WTC11 (cell line): ENCODE measurements around the gene ARSJ. TPM values are rescaled to one million over a fixed set of nuclear protein-coding genes. Genes with fewer than 3 reads are reported as not detected.
A peak's percentile ranks its signal among the peaks of the same experiment; 100 is the strongest.
"Not testable (repeated sequence)": the region's sequence is repeated elsewhere in the genome, so short reads cannot be mapped to it uniquely, and the experiment has no call there.

ENCODE experiments used
- ATAC-seq: fragments of 200-7000 bp; cut with Tn5 transposase; 2 replicates; pipeline ENCODE4 v1.10.0; 2021; ENCODE audit warnings: mild to moderate bottlenecking, moderate library complexity
- CTCF ChIA-PET: fragments of 300-600 bp; sonication (Branson Sonifier 250); formaldehyde crosslinking; loops from one replicate; lab custom pipeline; 2021; ENCODE audit warnings: antibody characterized with exemption; lab: Charles Lee
- POLR2A ChIA-PET: fragments of 350-600 bp; sonication (Branson Sonifier 250); formaldehyde crosslinking; loops from one replicate; lab custom pipeline; 2021; ENCODE audit warnings: antibody characterized with exemption; lab: Charles Lee
- DNase-seq: peaks from one replicate; pipeline ENCODE4 v3.0.0; 2021; ENCODE audit warnings: low spot score
- H3K27ac Mint-ChIP-seq: 2 replicates; pipeline ENCODE4 v1.8.0; 2021; ENCODE audit warnings: mixed read lengths
- H3K27me3 Mint-ChIP-seq: 2 replicates; pipeline ENCODE4 v1.8.0; 2021; ENCODE audit warnings: low read depth, mild to moderate bottlenecking, moderate library complexity, mixed read lengths
- H3K36me3 Mint-ChIP-seq: 2 replicates; pipeline ENCODE4 v1.8.0; 2021; ENCODE audit warnings: mixed read lengths
- H3K4me1 Mint-ChIP-seq: 2 replicates; pipeline ENCODE4 v1.8.0; 2022; ENCODE audit warnings: mixed read lengths
- H3K4me3 Mint-ChIP-seq: 2 replicates; pipeline ENCODE4 v1.8.0; 2021; ENCODE audit warnings: mild to moderate bottlenecking, moderate library complexity, mixed read lengths
- H3K9me3 Mint-ChIP-seq: 2 replicates; pipeline ENCODE4 v1.8.0; 2021; ENCODE audit warnings: mixed read lengths
- ATF1 ChIP-seq: sonication (generic); formaldehyde crosslinking; IDR thresholded peaks from 2 replicates; pipeline ENCODE4 v1.8.1; 2023; ENCODE audit warnings: mild to moderate bottlenecking, moderate library complexity, missing genetic modification reagents
- CBFB ChIP-seq: sonication (generic); formaldehyde crosslinking; IDR thresholded peaks from 2 replicates; pipeline ENCODE4 v1.8.1; 2022; ENCODE audit warnings: mild to moderate bottlenecking, low read depth, missing genetic modification reagents
- ETV6 ChIP-seq: sonication (generic); formaldehyde crosslinking; IDR thresholded peaks from 2 replicates; pipeline ENCODE4 v1.8.1; 2022; ENCODE audit warnings: mild to moderate bottlenecking, missing genetic modification reagents
- FOXK1 ChIP-seq: sonication (generic); formaldehyde crosslinking; IDR thresholded peaks from 2 replicates; pipeline ENCODE4 v1.8.0; 2022; ENCODE audit warnings: mild to moderate bottlenecking, moderate library complexity, missing genetic modification reagents
- GABPB1 ChIP-seq: sonication (generic); formaldehyde crosslinking; IDR thresholded peaks from 2 replicates; pipeline ENCODE4 v1.8.1; 2023; ENCODE audit warnings: mild to moderate bottlenecking, missing genetic modification reagents
- JAZF1 ChIP-seq: fragments of 250-450 bp; sonication (Bioruptor Pico); IDR thresholded peaks from 2 replicates; pipeline ENCODE4 v1.9.0; 2021; ENCODE audit warnings: moderate library complexity, mild to moderate bottlenecking, inconsistent platforms
- JUN ChIP-seq: sonication (generic); formaldehyde crosslinking; IDR thresholded peaks from 2 replicates; pipeline ENCODE4 v1.8.0; 2023; ENCODE audit warnings: mild to moderate bottlenecking, missing genetic modification reagents
- MYBL2 ChIP-seq: sonication (generic); formaldehyde crosslinking; IDR thresholded peaks from 2 replicates; pipeline ENCODE4 v1.8.1; 2023; ENCODE audit warnings: mild to moderate bottlenecking, moderate library complexity, missing genetic modification reagents
- NFATC4 ChIP-seq: fragments of 250-450 bp; sonication (Bioruptor Pico); IDR thresholded peaks from 2 replicates; pipeline ENCODE4 v1.9.0; 2021; ENCODE audit warnings: mild to moderate bottlenecking
- NFE2L1 ChIP-seq: sonication (generic); formaldehyde crosslinking; IDR thresholded peaks from 2 replicates; pipeline ENCODE4 v1.8.1; 2023; ENCODE audit warnings: missing genetic modification reagents
- NFYB ChIP-seq: sonication (generic); formaldehyde crosslinking; conservative IDR thresholded peaks from 2 replicates; pipeline ENCODE4 v1.8.0; 2022; ENCODE audit warnings: low read depth, missing genetic modification reagents
- PRRX2 ChIP-seq: fragments of 250-450 bp; sonication (Bioruptor Pico); IDR thresholded peaks from 2 replicates; pipeline ENCODE4 v1.8.0; 2021; ENCODE audit warnings: mild to moderate bottlenecking
- RELA ChIP-seq: sonication (generic); formaldehyde crosslinking; IDR thresholded peaks from 2 replicates; pipeline ENCODE4 v1.8.1; 2022; ENCODE audit warnings: missing genetic modification reagents, mild to moderate bottlenecking, borderline replicate concordance
- SP1 ChIP-seq: sonication (generic); formaldehyde crosslinking; conservative IDR thresholded peaks from 2 replicates; pipeline ENCODE4 v1.8.1; 2022; ENCODE audit warnings: missing genetic modification reagents
- TCF7 ChIP-seq: sonication (generic); formaldehyde crosslinking; IDR thresholded peaks from 2 replicates; pipeline ENCODE4 v1.8.0; 2022; ENCODE audit warnings: mild to moderate bottlenecking, low read depth, missing genetic modification reagents, moderate library complexity
- TEAD1 ChIP-seq: sonication (generic); formaldehyde crosslinking; IDR thresholded peaks from 2 replicates; pipeline ENCODE4 v1.8.0; 2022; ENCODE audit warnings: mild to moderate bottlenecking, missing genetic modification reagents
- USF1 ChIP-seq: sonication (generic); formaldehyde crosslinking; IDR thresholded peaks from 2 replicates; pipeline ENCODE4 v1.8.0; 2022; ENCODE audit warnings: mild to moderate bottlenecking, missing genetic modification reagents
- total RNA-seq: library from RNA; stranded (reverse); gene quantifications from 3 replicates; pipeline ENCODE4 v1.2.3, GENCODE V29; 2021
- TF ChIP-seq, protein P1 (sequence below): sonication (generic); formaldehyde crosslinking; IDR thresholded peaks from 2 replicates; pipeline ENCODE4 v1.8.1; 2022; ENCODE audit warnings: mild to moderate bottlenecking, moderate library complexity, missing genetic modification reagents

The ARSJ gene
- total RNA-seq, 1 experiment from 2014 or later = 6.6 TPM

GRCh38 chr4:113935190-113935589 lies 44.3 kb downstream of the ARSJ start (continued):
- TF ChIP-seq SP1 (CRISPR knock-in tag) = no peak
- no peak for TF ChIP-seq MYBL2 (CRISPR knock-in tag)
- TF ChIP-seq NFATC4 = no peak
- TF ChIP-seq FOXK1 (CRISPR knock-in tag) = no peak
- TF ChIP-seq, protein P1, sequence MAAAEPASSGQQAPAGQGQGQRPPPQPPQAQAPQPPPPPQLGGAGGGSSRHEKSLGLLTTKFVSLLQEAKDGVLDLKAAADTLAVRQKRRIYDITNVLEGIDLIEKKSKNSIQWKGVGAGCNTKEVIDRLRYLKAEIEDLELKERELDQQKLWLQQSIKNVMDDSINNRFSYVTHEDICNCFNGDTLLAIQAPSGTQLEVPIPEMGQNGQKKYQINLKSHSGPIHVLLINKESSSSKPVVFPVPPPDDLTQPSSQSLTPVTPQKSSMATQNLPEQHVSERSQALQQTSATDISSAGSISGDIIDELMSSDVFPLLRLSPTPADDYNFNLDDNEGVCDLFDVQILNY (CRISPR knock-in tag) = no peak
- TF ChIP-seq RELA (CRISPR knock-in tag) = no peak
- no peak for TF ChIP-seq JUN (CRISPR knock-in tag)
- no peak for TF ChIP-seq TCF7
- no peak for TF ChIP-seq USF1 (CRISPR knock-in tag)

- H3K4me1 Mint-ChIP-seq, CTCF ChIA-PET, DNase-seq, POLR2A ChIA-PET, H3K9me3 Mint-ChIP-seq, ATAC-seq, H3K27ac Mint-ChIP-seq, H3K36me3 Mint-ChIP-seq, H3K4me3 Mint-ChIP-seq, H3K27me3 Mint-ChIP-seq: not testable (repeated sequence)
These were observed 54.7 kb downstream of the ARSJ start for GRCh38 chr4:113924706-113925105.

DNA sequence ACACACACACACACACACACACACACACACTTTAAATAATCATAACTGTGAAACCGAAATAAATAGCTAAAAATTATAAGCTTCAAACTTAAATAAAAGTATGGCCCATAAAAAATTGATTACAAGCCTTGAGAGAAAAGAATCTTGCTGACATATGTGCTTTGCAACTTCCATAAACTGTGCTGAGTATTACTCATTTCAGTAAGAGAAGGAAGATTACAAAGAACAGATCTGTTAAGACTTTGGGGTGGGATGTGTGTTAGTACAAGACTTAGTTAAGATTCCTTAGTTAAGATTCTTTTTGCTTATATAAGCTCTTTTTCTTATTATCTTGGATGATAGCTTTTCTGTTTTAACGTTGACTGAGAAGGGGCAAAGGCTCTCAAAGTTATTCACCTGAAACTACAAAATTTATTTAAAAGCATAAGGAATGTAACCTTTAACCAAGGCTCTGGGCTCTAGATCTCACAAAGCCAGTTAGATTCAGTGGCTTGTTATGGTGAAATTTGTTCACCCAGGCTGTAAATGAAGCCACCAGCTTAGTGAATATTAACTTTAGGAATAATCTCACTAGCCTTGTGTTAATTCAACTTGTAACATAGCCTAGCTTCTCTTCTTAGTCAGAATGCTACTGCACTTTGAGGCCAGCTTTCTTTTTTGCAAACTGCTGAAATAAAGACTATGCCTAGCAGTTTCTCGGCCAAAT lies 58.2 kb downstream of the ARSJ start:
- DNase-seq (no peak), ATAC-seq (no peak)
- no peaks in the 10 kb centered on the region for H3K36me3 Mint-ChIP-seq
- ChIA-PET POLR2A (no interaction called here), CTCF (no interaction called here)
- TF ChIP-seq GABPB1 (CRISPR knock-in tag) (no peak), PRRX2 (CRISPR knock-in tag) (no peak), JAZF1 (CRISPR knock-in tag) (no peak), CBFB (CRISPR knock-in tag) (no peak), NFYB (no peak), ETV6 (CRISPR knock-in tag) (no peak), TEAD1 (no peak), JUN (CRISPR knock-in tag) (no peak)
- H3K4me1 Mint-ChIP-seq = peaks cover 7% of the 10 kb centered on the region
- 0 out of 2 replicates have a peak, but pooled peaks cover 4% of the 10 kb centered on the region for H3K9me3 Mint-ChIP-seq
- no peaks in the 10 kb centered on the region for H3K27me3 Mint-ChIP-seq
- H3K4me3 Mint-ChIP-seq = no peak overlapping the region
- no peak overlapping the region for H3K27ac Mint-ChIP-seq

DNA sequence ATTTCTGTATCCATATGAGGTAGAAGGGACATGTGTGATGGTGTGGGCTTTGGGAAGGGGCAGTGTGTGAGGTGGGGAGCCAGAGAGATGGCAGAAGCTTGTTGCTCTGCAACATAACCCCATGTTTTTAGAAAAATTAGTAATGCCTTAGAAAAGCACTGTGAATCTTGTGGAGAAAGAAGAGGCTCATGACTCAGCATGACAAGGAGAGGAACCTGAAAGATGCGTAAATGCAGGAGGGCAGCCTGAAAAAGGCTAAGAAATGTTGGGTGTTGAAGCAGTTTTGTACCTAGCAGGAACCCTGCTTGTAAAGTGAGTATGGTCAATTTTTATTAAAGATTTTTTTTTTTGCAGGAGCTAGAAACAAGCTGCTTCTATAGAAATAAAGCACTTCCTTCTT lies 59.8 kb downstream of the ARSJ start:
- no peaks in the 10 kb centered on the region for H3K27me3 Mint-ChIP-seq
- no peak overlapping the region for H3K4me3 Mint-ChIP-seq
- CTCF ChIA-PET = no interaction called here
- POLR2A ChIA-PET = no interaction called here
- no peaks in the 10 kb centered on the region for H3K9me3 Mint-ChIP-seq
- H3K27ac Mint-ChIP-seq = peak overlapping the region; percentile 77; the same call in 1 of the 2 replicates
- peaks cover 7% of the 10 kb centered on the region for H3K4me1 Mint-ChIP-seq
- no peaks in the 10 kb centered on the region for H3K36me3 Mint-ChIP-seq
- TF ChIP-seq ATF1 (CRISPR knock-in tag) = no peak
- TF ChIP-seq NFE2L1 (CRISPR knock-in tag) = 0 out of 2 replicates have a peak, but pooled peaks have one; percentile 21
- TF ChIP-seq, protein P1 (CRISPR knock-in tag) = no peak
- ATAC-seq (no peak), DNase-seq (no peak)
